Activated naive CD4-positive, alpha-beta T cell treated with anti-CD3 and anti-CD28 coated beads, Interleukin-2, amount 50 U/mL, for 72 hours (primary cell): ENCODE results near the gene TXNDC16. TPM values are rescaled to one million over a fixed set of nuclear protein-coding genes. Genes with fewer than 3 reads are reported as not detected.
"Not testable (repeated sequence)": the region's sequence is repeated elsewhere in the genome, so short reads cannot be mapped to it uniquely, and the experiment has no call there.

Experiments
- ATAC-seq, 2 donors: fragments of 150-1000 bp; cut with Tn5 transposase; 2 replicates each; pipeline ENCODE4 v1.10.0; 2021; ENCODE audit warnings: mild to moderate bottlenecking in 2 of 2, moderate library complexity in 2 of 2
- DNase-seq, 2 donors: peaks; one replicate each; pipeline ENCODE4 v3.0.0; 2021 to 2022; ENCODE audit warnings: low spot score in 2 of 2
- H3K27ac Mint-ChIP-seq, 2 donors: one replicate each; pipeline ENCODE4 v1.8.0; 2022; ENCODE audit warnings: mild to moderate bottlenecking in 2 of 2, mixed read lengths in 2 of 2
- H3K36me3 Mint-ChIP-seq, 2 donors: one replicate each; pipeline ENCODE4 v1.8.0; 2022; ENCODE audit warnings: mixed read lengths in 2 of 2
- H3K9me3 Mint-ChIP-seq, 2 donors: one replicate each; pipeline ENCODE4 v1.8.0; 2022; ENCODE audit warnings: mixed read lengths in 2 of 2
- total RNA-seq, 2 donors: library from RNA; stranded (reverse); gene quantifications; one replicate each; pipeline ENCODE4 v1.2.3, GENCODE V29; 2022

Gene TXNDC16
- total RNA-seq, result 10 to 100 TPM in 1 of 2 donors, 1 to 10 TPM in 1; 7.0 to 12.0 TPM

- Mint-ChIP-seq H3K27ac (peak within 1 kb of the TSS; percentile 95 to 97), H3K9me3 (no peaks in the 10 kb centered on the region), H3K36me3 (peaks cover 0 to 8% of the 10 kb centered on the region in 2 donors)
- ATAC-seq (peak; percentile 93 to 94), DNase-seq (peak; percentile 98 to 99)
These were observed at the start of gene TXNDC16, which contains the start of gene GPR137C for GRCh38 chr14:52552063-52552988. TSS of gene TXNDC16 (minus strand) at chr14:52552505. CDS start at chr14:52543557, 8,948 bp downstream. TSS of gene GPR137C (plus strand) at chr14:52552836. CDS start at chr14:52553148, 312 bp downstream.

- peaks cover 0 to 22% of the 10 kb centered on the region in 2 donors for H3K36me3 Mint-ChIP-seq
- ATAC-seq, result no peak
- no peak overlapping the region for H3K27ac Mint-ChIP-seq
These were observed 47.7 kb upstream of the TXNDC16 start for GRCh38 chr14:52599974-52600373.

GRCh38 chr14:52598568-52598967, 46.3 kb upstream of the TXNDC16 start:
- ATAC-seq, result no peak

More at GRCh38 chr14:52599974-52600373, 47.7 kb upstream of the TXNDC16 start:
- H3K9me3 Mint-ChIP-seq, result peaks cover 7 to 15% of the 10 kb centered on the region in 2 donors
- DNase-seq, result no peak

GRCh38 chr14:52596861-52597260, 44.6 kb upstream of the TXNDC16 start:
- no peak for DNase-seq
- peaks cover 5 to 26% of the 10 kb centered on the region in 2 donors for H3K36me3 Mint-ChIP-seq

More at GRCh38 chr14:52598568-52598967, 46.3 kb upstream of the TXNDC16 start:
- H3K27ac Mint-ChIP-seq, result no peak overlapping the region
- no peak for DNase-seq
- peaks cover 14 to 15% of the 10 kb centered on the region in 2 donors for H3K9me3 Mint-ChIP-seq
- peaks cover 5 to 26% of the 10 kb centered on the region in 2 donors for H3K36me3 Mint-ChIP-seq

GRCh38 chr14:52596320-52596719, 44.0 kb upstream of the TXNDC16 start:
- Mint-ChIP-seq H3K36me3 (peaks cover 5 to 26% of the 10 kb centered on the region in 2 donors), H3K9me3 (peaks cover 15 to 21% of the 10 kb centered on the region in 2 donors), H3K27ac (no peak overlapping the region)
- DNase-seq (no peak), ATAC-seq (no peak)

More at GRCh38 chr14:52596861-52597260, 44.6 kb upstream of the TXNDC16 start:
- Mint-ChIP-seq H3K27ac (no peak overlapping the region), H3K9me3 (peaks cover 15 to 21% of the 10 kb centered on the region in 2 donors)
- no peak for ATAC-seq

GRCh38 chr14:52590318-52590717, 38.0 kb upstream of the TXNDC16 start:
- DNase-seq, result no peak
- peaks cover 5 to 8% of the 10 kb centered on the region in 2 donors for H3K36me3 Mint-ChIP-seq
- no peak for ATAC-seq
- H3K9me3 Mint-ChIP-seq, result peaks cover 10 to 12% of the 10 kb centered on the region in 2 donors
- no peak overlapping the region for H3K27ac Mint-ChIP-seq

GRCh38 chr14:52589646-52590045, 37.3 kb upstream of the TXNDC16 start:
- H3K36me3 Mint-ChIP-seq, result peaks cover 2 to 3% of the 10 kb centered on the region in 2 donors
- H3K9me3 Mint-ChIP-seq, result peaks cover 7 to 8% of the 10 kb centered on the region in 2 donors
- DNase-seq, result no peak
- no peak overlapping the region for H3K27ac Mint-ChIP-seq
- ATAC-seq, result no peak

- Mint-ChIP-seq H3K36me3 (no peaks in the 10 kb centered on the region), H3K27ac (no peak overlapping the region), H3K9me3 (no peaks in the 10 kb centered on the region)
- ATAC-seq (no peak), DNase-seq (no peak)
These were observed 31.2 kb upstream of the TXNDC16 start for GRCh38 chr14:52583544-52583943.

- Mint-ChIP-seq H3K9me3 (peaks cover 15 to 20% of the 10 kb centered on the region in 2 donors), H3K36me3 (peaks cover 11 to 15% of the 10 kb centered on the region in 2 donors), H3K27ac (no peak overlapping the region)
- DNase-seq (no peak), ATAC-seq (no peak)
These were observed 23.6 kb upstream of the TXNDC16 start for GRCh38 chr14:52575858-52576257.

- DNase-seq, ATAC-seq, H3K27ac Mint-ChIP-seq: not testable (repeated sequence)
- peaks cover 19 to 35% of the 10 kb centered on the region in 2 donors for H3K36me3 Mint-ChIP-seq
- H3K9me3 Mint-ChIP-seq, result peaks cover 31 to 32% of the 10 kb centered on the region in 2 donors
These were observed 16.1 kb upstream of the TXNDC16 start for GRCh38 chr14:52568454-52568853.

GRCh38 chr14:52563120-52563519, 10.8 kb upstream of the TXNDC16 start:
- ATAC-seq, result peak; percentile 43 to 49
- DNase-seq, result no peak
- no peak overlapping the region for H3K27ac Mint-ChIP-seq
- no peaks in the 10 kb centered on the region for H3K36me3 Mint-ChIP-seq
- no peaks in the 10 kb centered on the region for H3K9me3 Mint-ChIP-seq

GRCh38 chr14:52558688-52559087, 6.4 kb upstream of the TXNDC16 start:
- no peaks in the 10 kb centered on the region for H3K9me3 Mint-ChIP-seq
- DNase-seq (no peak), ATAC-seq (no peak)
- H3K36me3 Mint-ChIP-seq, result no peaks in the 10 kb centered on the region
- no peak overlapping the region for H3K27ac Mint-ChIP-seq

- Mint-ChIP-seq H3K27ac (peak overlapping the region in 1 of 2 donors; percentile 95), H3K36me3 (peaks cover 0 to 8% of the 10 kb centered on the region in 2 donors), H3K9me3 (no peaks in the 10 kb centered on the region)
- ATAC-seq, result no peak
- DNase-seq, result peak; percentile 67 to 77
These were observed 1.6 kb upstream of the TXNDC16 start for GRCh38 chr14:52553671-52554575.

GRCh38 chr14:52553002-52553670, 831 bp upstream of the TXNDC16 start:
- Mint-ChIP-seq H3K36me3 (peaks cover 0 to 8% of the 10 kb centered on the region in 2 donors), H3K27ac (peak overlapping the region in 1 of 2 donors; percentile 95), H3K9me3 (no peaks in the 10 kb centered on the region)
- DNase-seq, result peak; percentile 38 to 65
- ATAC-seq, result peak; percentile 33 to 35

GRCh38 chr14:52551696-52552062, 626 bp downstream of the TXNDC16 start:
- DNase-seq (no peak), ATAC-seq (no peak)
- Mint-ChIP-seq H3K27ac (peak overlapping the region; percentile 95 to 97), H3K36me3 (peaks cover 0 to 8% of the 10 kb centered on the region in 2 donors), H3K9me3 (no peaks in the 10 kb centered on the region)

- DNase-seq (no peak), ATAC-seq (no peak)
- H3K27ac Mint-ChIP-seq, result peak overlapping the region; percentile 95 to 97
- H3K9me3 Mint-ChIP-seq, result no peaks in the 10 kb centered on the region
- peaks cover 0 to 8% of the 10 kb centered on the region in 2 donors for H3K36me3 Mint-ChIP-seq
These were observed 1.1 kb downstream of the TXNDC16 start for GRCh38 chr14:52551205-52551604.
